GM23338 (cell line): Measurements from ENCODE around the gene DCDC1. TPM values are rescaled to one million over a fixed set of nuclear protein-coding genes. Genes with fewer than 3 reads are reported as not detected.

Experiments used
- ATAC-seq: fragments of 200-7000 bp; cut with Tn5 transposase; 3 replicates; pipeline ENCODE4 v1.9.1; 2020
- DNase-seq: peaks from one replicate; pipeline ENCODE4 v3.0.0-alpha.2; 2015; ENCODE audit warnings: low spot score
- H2AFZ ChIP-seq: fragments of 200-600 bp; sonication (generic); 2 replicates; pipeline ENCODE4 v1.8.0; 2016; ENCODE audit warnings: antibody characterized with exemption, mild to moderate bottlenecking, moderate library complexity
- H3F3A ChIP-seq: fragments of 200-600 bp; sonication (generic); replicated peaks from 2 replicates; pipeline ENCODE4 v1.8.0; 2017; ENCODE audit warnings: antibody characterized with exemption, mixed run types, low read depth
- H3K27ac ChIP-seq: fragments of 200-600 bp; sonication (generic); 2 replicates; pipeline ENCODE4 v1.6.1; 2016; ENCODE audit warnings: low read depth
- H3K27me3 ChIP-seq: fragments of 200-600 bp; sonication (generic); 2 replicates; pipeline ENCODE4 v1.8.0; 2016; ENCODE audit warnings: mild to moderate bottlenecking, mixed run types, moderate library complexity; ENCODE audit not compliant: insufficient read depth
- H3K36me3 ChIP-seq: fragments of 200-600 bp; sonication (generic); 2 replicates; pipeline ENCODE4 v1.8.0; 2016; ENCODE audit warnings: mild to moderate bottlenecking; ENCODE audit not compliant: insufficient read depth
- H3K4me1 ChIP-seq: fragments of 200-600 bp; sonication (generic); 2 replicates; pipeline ENCODE4 v1.8.0; 2016; ENCODE audit warnings: mild to moderate bottlenecking, moderate library complexity; ENCODE audit not compliant: insufficient read depth
- H3K4me2 ChIP-seq: fragments of 200-600 bp; sonication (generic); 2 replicates; pipeline ENCODE4 v1.7.1; 2017; ENCODE audit warnings: mixed run types
- H3K4me3 ChIP-seq: fragments of 200-600 bp; sonication (generic); 2 replicates; pipeline ENCODE4 v1.6.1; 2016; ENCODE audit warnings: mixed run types
- H3K79me2 ChIP-seq: fragments of 200-600 bp; sonication (generic); replicated peaks from 2 replicates; pipeline ENCODE4 v1.8.0; 2017; ENCODE audit warnings: mild to moderate bottlenecking; ENCODE audit not compliant: insufficient read depth
- H3K9me2 ChIP-seq: fragments of 200-600 bp; sonication (generic); 2 replicates; pipeline ENCODE4 v1.8.0; 2017; ENCODE audit not compliant: insufficient read depth
- H4K20me1 ChIP-seq: fragments of 200-600 bp; sonication (generic); replicated peaks from 2 replicates; pipeline ENCODE4 v1.8.0; 2017; ENCODE audit warnings: mild to moderate bottlenecking; ENCODE audit not compliant: insufficient read depth
- H3K27ac Mint-ChIP-seq: 2 replicates; pipeline ENCODE4 v1.8.0; 2020; ENCODE audit warnings: inconsistent platforms, mild to moderate bottlenecking, moderate library complexity, mixed read lengths
- H3K27me3 Mint-ChIP-seq: 3 replicates; pipeline ENCODE4 v1.8.0; 2022; ENCODE audit warnings: low read depth, mild to moderate bottlenecking, moderate library complexity, mixed read lengths, inconsistent platforms; ENCODE audit not compliant: insufficient read depth, poor library complexity
- H3K36me3 Mint-ChIP-seq: 3 replicates; pipeline ENCODE4 v1.8.0; 2021; ENCODE audit warnings: low read depth, mild to moderate bottlenecking, inconsistent platforms, moderate library complexity, mixed read lengths
- H3K4me1 Mint-ChIP-seq: 3 replicates; pipeline ENCODE4 v1.8.0; 2020; ENCODE audit warnings: mild to moderate bottlenecking, inconsistent platforms, mixed read lengths
- H3K4me3 Mint-ChIP-seq: 3 replicates; pipeline ENCODE4 v1.8.0; 2021; ENCODE audit warnings: moderate library complexity, mild to moderate bottlenecking, inconsistent platforms, mixed read lengths
- H3K9me3 Mint-ChIP-seq: 3 replicates; pipeline ENCODE4 v1.8.0; 2020; ENCODE audit warnings: moderate library complexity, mild to moderate bottlenecking, inconsistent platforms, mixed read lengths
- CREB1 ChIP-seq: fragments of 250-450 bp; sonication (Bioruptor Pico); IDR thresholded peaks from 2 replicates; pipeline ENCODE4 v1.5.0; 2020; ENCODE audit warnings: low read depth, mild to moderate bottlenecking, moderate library complexity
- EZH2 ChIP-seq: fragments of 200-600 bp; sonication (generic); IDR thresholded peaks from one replicate; pipeline ENCODE4 v1.8.0; 2017; ENCODE audit warnings: antibody characterized with exemption, mild to moderate bottlenecking, low read depth; ENCODE audit not compliant: unreplicated experiment
- EZH2phosphoT487 ChIP-seq: fragments of 200-600 bp; sonication (generic); IDR thresholded peaks from one replicate; pipeline ENCODE4 v1.8.1; 2018; ENCODE audit warnings: antibody characterized with exemption; ENCODE audit not compliant: unreplicated experiment
- JUNB ChIP-seq: IDR thresholded peaks from one replicate; pipeline ENCODE4 v1.6.1; 2016; ENCODE audit warnings: antibody characterized with exemption; ENCODE audit not compliant: unreplicated experiment
- NANOG ChIP-seq: IDR thresholded peaks from 2 replicates; pipeline ENCODE4 v1.6.1; 2016; ENCODE audit warnings: antibody characterized with exemption, borderline replicate concordance
- POLR2AphosphoS5 ChIP-seq: IDR thresholded peaks from 2 replicates; pipeline ENCODE4 v1.6.1; 2016; ENCODE audit warnings: antibody characterized with exemption, low read depth
- STAT1 ChIP-seq: IDR thresholded peaks from one replicate; pipeline ENCODE4 v1.6.1; 2016; ENCODE audit warnings: antibody characterized with exemption; ENCODE audit not compliant: unreplicated experiment
- ZNF114 ChIP-seq: fragments of 250-450 bp; sonication (Bioruptor Pico); IDR thresholded peaks from 2 replicates; pipeline ENCODE4 v1.5.0; 2020; ENCODE audit warnings: mild to moderate bottlenecking, moderate library complexity
- ZNF331 ChIP-seq: fragments of 250-450 bp; sonication (Bioruptor Pico); IDR thresholded peaks from 2 replicates; pipeline ENCODE4 v1.5.0; 2020; ENCODE audit warnings: low read depth, mild to moderate bottlenecking, moderate library complexity
- polyA plus RNA-seq: library from polyadenylated mRNA; unstranded; fragments of >200 nt; fragmentation: Nextera tagmentation; extraction: Ambion mirVana; gene quantifications from 2 replicates; pipeline ENCODE4 v1.2.1, GENCODE V29; 2016
- total RNA-seq: library from RNA; depleted of rRNA; stranded (reverse); fragments of >200 nt; shearing (Covaris generic); gene quantifications from 2 replicates; pipeline ENCODE4 v1.2.3, GENCODE V29; 2014
- TF ChIP-seq, protein P1 (sequence below): IDR thresholded peaks from 2 replicates; pipeline ENCODE4 v1.6.1; 2016; ENCODE audit warnings: antibody characterized with exemption
- TF ChIP-seq, protein P2 (sequence below), 2 experiments: fragments of 200-600 bp in 1 of 2; sonication (generic) in 1 of 2; conservative IDR thresholded peaks; 2 replicates each; pipeline versions ENCODE4 v1.5.1 to v1.6.1; 2016 to 2017; ENCODE audit warnings: antibody characterized with exemption in 2 of 2, low read depth in 2 of 2, mild to moderate bottlenecking in 2 of 2, moderate library complexity in 1 of 2
- TF ChIP-seq, protein P3 (sequence below): IDR thresholded peaks from one replicate; pipeline ENCODE4 v1.6.1; 2018; ENCODE audit warnings: antibody characterized with exemption; ENCODE audit not compliant: unreplicated experiment
- TF ChIP-seq, protein P4 (sequence below): fragments of 250-450 bp; sonication (Bioruptor Pico); IDR thresholded peaks from 2 replicates; pipeline ENCODE4 v1.5.0; 2020; ENCODE audit warnings: mild to moderate bottlenecking, moderate library complexity

The DCDC1 gene
- total and polyA plus RNA-seq, 2 experiments from 2014 or later: 0.56 to 0.58 TPM

DNA sequence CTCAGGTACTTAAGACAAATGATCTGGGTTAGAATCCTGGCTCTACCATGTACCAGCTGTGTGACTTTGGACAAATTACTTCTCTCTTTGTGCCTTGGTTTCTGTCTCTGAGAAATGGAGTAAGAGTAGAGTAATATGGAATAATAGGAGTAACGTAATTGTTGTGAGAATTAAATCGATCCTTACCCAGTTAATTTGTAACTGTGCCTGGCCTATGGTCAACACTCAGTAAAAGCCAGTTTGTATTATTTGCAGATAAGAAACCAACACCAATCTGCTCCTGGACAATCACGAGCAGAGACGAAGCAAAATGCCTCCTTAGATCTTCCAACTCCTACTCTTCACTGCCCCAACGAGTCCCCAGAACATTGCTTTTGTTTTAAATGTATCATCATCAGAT is 266.7 kb downstream of the DCDC1 start:
- no peak overlapping the region for H3K4me2 ChIP-seq
- no peaks in the 10 kb centered on the region for H3K9me3 Mint-ChIP-seq
- H2AFZ ChIP-seq: no peak overlapping the region
- TF ChIP-seq, protein P1, sequence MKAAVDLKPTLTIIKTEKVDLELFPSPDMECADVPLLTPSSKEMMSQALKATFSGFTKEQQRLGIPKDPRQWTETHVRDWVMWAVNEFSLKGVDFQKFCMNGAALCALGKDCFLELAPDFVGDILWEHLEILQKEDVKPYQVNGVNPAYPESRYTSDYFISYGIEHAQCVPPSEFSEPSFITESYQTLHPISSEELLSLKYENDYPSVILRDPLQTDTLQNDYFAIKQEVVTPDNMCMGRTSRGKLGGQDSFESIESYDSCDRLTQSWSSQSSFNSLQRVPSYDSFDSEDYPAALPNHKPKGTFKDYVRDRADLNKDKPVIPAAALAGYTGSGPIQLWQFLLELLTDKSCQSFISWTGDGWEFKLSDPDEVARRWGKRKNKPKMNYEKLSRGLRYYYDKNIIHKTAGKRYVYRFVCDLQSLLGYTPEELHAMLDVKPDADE: no peak
- no peak for TF ChIP-seq POLR2AphosphoS5
- no peak for TF ChIP-seq CREB1
- no peak for TF ChIP-seq ZNF114
- no peak for TF ChIP-seq STAT1
- TF ChIP-seq ZNF331 (CRISPR knock-in tag): no peak
- TF ChIP-seq, protein P2, sequence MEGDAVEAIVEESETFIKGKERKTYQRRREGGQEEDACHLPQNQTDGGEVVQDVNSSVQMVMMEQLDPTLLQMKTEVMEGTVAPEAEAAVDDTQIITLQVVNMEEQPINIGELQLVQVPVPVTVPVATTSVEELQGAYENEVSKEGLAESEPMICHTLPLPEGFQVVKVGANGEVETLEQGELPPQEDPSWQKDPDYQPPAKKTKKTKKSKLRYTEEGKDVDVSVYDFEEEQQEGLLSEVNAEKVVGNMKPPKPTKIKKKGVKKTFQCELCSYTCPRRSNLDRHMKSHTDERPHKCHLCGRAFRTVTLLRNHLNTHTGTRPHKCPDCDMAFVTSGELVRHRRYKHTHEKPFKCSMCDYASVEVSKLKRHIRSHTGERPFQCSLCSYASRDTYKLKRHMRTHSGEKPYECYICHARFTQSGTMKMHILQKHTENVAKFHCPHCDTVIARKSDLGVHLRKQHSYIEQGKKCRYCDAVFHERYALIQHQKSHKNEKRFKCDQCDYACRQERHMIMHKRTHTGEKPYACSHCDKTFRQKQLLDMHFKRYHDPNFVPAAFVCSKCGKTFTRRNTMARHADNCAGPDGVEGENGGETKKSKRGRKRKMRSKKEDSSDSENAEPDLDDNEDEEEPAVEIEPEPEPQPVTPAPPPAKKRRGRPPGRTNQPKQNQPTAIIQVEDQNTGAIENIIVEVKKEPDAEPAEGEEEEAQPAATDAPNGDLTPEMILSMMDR (conservative IDR thresholded peaks at IDR 0.05; ENCODE audit: low read depth in 2 of 2): no peak
- no peak for TF ChIP-seq JUNB
- TF ChIP-seq NANOG: no peak
- no peak for TF ChIP-seq EZH2phosphoT487
- TF ChIP-seq, protein P3, sequence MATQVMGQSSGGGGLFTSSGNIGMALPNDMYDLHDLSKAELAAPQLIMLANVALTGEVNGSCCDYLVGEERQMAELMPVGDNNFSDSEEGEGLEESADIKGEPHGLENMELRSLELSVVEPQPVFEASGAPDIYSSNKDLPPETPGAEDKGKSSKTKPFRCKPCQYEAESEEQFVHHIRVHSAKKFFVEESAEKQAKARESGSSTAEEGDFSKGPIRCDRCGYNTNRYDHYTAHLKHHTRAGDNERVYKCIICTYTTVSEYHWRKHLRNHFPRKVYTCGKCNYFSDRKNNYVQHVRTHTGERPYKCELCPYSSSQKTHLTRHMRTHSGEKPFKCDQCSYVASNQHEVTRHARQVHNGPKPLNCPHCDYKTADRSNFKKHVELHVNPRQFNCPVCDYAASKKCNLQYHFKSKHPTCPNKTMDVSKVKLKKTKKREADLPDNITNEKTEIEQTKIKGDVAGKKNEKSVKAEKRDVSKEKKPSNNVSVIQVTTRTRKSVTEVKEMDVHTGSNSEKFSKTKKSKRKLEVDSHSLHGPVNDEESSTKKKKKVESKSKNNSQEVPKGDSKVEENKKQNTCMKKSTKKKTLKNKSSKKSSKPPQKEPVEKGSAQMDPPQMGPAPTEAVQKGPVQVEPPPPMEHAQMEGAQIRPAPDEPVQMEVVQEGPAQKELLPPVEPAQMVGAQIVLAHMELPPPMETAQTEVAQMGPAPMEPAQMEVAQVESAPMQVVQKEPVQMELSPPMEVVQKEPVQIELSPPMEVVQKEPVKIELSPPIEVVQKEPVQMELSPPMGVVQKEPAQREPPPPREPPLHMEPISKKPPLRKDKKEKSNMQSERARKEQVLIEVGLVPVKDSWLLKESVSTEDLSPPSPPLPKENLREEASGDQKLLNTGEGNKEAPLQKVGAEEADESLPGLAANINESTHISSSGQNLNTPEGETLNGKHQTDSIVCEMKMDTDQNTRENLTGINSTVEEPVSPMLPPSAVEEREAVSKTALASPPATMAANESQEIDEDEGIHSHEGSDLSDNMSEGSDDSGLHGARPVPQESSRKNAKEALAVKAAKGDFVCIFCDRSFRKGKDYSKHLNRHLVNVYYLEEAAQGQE: no peak
- TF ChIP-seq, protein P4, sequence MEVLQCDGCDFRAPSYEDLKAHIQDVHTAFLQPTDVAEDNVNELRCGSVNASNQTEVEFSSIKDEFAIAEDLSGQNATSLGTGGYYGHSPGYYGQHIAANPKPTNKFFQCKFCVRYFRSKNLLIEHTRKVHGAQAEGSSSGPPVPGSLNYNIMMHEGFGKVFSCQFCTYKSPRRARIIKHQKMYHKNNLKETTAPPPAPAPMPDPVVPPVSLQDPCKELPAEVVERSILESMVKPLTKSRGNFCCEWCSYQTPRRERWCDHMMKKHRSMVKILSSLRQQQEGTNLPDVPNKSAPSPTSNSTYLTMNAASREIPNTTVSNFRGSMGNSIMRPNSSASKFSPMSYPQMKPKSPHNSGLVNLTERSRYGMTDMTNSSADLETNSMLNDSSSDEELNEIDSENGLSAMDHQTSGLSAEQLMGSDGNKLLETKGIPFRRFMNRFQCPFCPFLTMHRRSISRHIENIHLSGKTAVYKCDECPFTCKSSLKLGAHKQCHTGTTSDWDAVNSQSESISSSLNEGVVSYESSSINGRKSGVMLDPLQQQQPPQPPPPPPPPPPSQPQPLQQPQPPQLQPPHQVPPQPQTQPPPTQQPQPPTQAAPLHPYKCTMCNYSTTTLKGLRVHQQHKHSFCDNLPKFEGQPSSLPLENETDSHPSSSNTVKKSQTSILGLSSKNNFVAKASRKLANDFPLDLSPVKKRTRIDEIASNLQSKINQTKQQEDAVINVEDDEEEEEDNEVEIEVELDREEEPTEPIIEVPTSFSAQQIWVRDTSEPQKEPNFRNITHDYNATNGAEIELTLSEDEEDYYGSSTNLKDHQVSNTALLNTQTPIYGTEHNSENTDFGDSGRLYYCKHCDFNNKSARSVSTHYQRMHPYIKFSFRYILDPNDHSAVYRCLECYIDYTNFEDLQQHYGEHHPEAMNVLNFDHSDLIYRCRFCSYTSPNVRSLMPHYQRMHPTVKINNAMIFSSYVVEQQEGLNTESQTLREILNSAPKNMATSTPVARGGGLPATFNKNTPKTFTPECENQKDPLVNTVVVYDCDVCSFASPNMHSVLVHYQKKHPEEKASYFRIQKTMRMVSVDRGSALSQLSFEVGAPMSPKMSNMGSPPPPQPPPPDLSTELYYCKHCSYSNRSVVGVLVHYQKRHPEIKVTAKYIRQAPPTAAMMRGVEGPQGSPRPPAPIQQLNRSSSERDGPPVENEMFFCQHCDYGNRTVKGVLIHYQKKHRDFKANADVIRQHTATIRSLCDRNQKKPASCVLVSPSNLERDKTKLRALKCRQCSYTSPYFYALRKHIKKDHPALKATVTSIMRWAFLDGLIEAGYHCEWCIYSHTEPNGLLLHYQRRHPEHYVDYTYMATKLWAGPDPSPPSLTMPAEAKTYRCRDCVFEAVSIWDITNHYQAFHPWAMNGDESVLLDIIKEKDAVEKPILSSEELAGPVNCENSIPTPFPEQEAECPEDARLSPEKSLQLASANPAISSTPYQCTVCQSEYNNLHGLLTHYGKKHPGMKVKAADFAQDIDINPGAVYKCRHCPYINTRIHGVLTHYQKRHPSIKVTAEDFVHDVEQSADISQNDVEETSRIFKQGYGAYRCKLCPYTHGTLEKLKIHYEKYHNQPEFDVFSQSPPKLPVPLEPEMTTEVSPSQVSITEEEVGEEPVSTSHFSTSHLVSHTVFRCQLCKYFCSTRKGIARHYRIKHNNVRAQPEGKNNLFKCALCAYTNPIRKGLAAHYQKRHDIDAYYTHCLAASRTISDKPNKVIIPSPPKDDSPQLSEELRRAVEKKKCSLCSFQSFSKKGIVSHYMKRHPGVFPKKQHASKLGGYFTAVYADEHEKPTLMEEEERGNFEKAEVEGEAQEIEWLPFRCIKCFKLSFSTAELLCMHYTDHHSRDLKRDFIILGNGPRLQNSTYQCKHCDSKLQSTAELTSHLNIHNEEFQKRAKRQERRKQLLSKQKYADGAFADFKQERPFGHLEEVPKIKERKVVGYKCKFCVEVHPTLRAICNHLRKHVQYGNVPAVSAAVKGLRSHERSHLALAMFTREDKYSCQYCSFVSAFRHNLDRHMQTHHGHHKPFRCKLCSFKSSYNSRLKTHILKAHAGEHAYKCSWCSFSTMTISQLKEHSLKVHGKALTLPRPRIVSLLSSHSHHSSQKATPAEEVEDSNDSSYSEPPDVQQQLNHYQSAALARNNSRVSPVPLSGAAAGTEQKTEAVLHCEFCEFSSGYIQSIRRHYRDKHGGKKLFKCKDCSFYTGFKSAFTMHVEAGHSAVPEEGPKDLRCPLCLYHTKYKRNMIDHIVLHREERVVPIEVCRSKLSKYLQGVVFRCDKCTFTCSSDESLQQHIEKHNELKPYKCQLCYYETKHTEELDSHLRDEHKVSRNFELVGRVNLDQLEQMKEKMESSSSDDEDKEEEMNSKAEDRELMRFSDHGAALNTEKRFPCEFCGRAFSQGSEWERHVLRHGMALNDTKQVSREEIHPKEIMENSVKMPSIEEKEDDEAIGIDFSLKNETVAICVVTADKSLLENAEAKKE (CRISPR knock-in tag): no peak
- no peak for TF ChIP-seq EZH2
- DNase-seq (no peak), ATAC-seq (no peak)
- H3K36me3 ChIP-seq: no peaks in the 10 kb centered on the region
- H3K79me2 ChIP-seq: no peaks in the 10 kb centered on the region
- no peak overlapping the region for H3K4me3 ChIP-seq
- no peak overlapping the region for H3K27ac Mint-ChIP-seq
- no peaks in the 10 kb centered on the region for H3K27me3 ChIP-seq
- no peaks in the 10 kb centered on the region for H3K36me3 Mint-ChIP-seq
- no peaks in the 10 kb centered on the region for H3K9me2 ChIP-seq
- H3K27me3 Mint-ChIP-seq: no peaks in the 10 kb centered on the region
- no peaks in the 10 kb centered on the region for H4K20me1 ChIP-seq
- no peak overlapping the region for H3K4me3 Mint-ChIP-seq
- H3K27ac ChIP-seq: no peak overlapping the region
- H3K4me1 ChIP-seq: no peaks in the 10 kb centered on the region
- no peaks in the 10 kb centered on the region for H3F3A ChIP-seq
- peaks cover 8% of the 10 kb centered on the region; the same call in 2 of the 3 replicates for H3K4me1 Mint-ChIP-seq
